Psoas muscle (tissue), 8 donors: ENCODE measurements around the gene TSC2. TPM values are rescaled to one million over a fixed set of nuclear protein-coding genes. Genes with fewer than 3 reads are reported as not detected.
A peak's percentile ranks its signal among the peaks of the same experiment; 100 is the strongest.

Experiments
- ATAC-seq, 4 donors: fragments of 200-7000 bp; cut with Tn5 transposase; one replicate each; pipeline ENCODE4 v1.9.1; 2020; ENCODE audit warnings: moderate library complexity in 3 of 4, mild to moderate bottlenecking in 2 of 4
- DNase-seq, 2 donors: peaks; one replicate each; pipeline ENCODE4 v3.0.0-alpha.2; 2020
- H3K27ac ChIP-seq: fragments of 200-600 bp; one replicate; pipeline ENCODE4 v1.8.0; 2022
- H3K27me3 ChIP-seq, 3 donors: fragments of 200-600 bp in 1 of 3; one replicate each; pipeline versions ENCODE4 v1.6.1 to v1.8.0; 2013 to 2022; ENCODE audit warnings: low read length in 2 of 3, mild to moderate bottlenecking in 2 of 3, moderate library complexity in 1 of 3; ENCODE audit not compliant: insufficient read depth in 3 of 3
- H3K36me3 ChIP-seq, 2 donors: fragments of 200-600 bp in 1 of 2; one replicate each; pipeline versions ENCODE4 v1.6.1 to v1.8.0; 2013 to 2022; ENCODE audit warnings: low read depth in 1 of 2, mild to moderate bottlenecking in 1 of 2, moderate library complexity in 1 of 2; ENCODE audit not compliant: insufficient read depth in 1 of 2
- H3K4me1 ChIP-seq: fragments of 200-600 bp; one replicate; pipeline ENCODE4 v1.8.0; 2022
- H3K4me3 ChIP-seq: fragments of 200-600 bp; one replicate; pipeline ENCODE4 v1.8.0; 2022; ENCODE audit warnings: mild to moderate bottlenecking
- H3K9me3 ChIP-seq: fragments of 200-600 bp; one replicate; pipeline ENCODE4 v1.8.0; 2022
- CTCF ChIP-seq: fragments of 200-600 bp; IDR thresholded peaks from one replicate; pipeline ENCODE4 v1.8.0; 2022; ENCODE audit warnings: antibody characterized with exemption
- WGBS, 3 donors: extraction: QIAGEN DNeasy Blood & Tissue Kit; methylation state at CpG; one replicate each; pipeline versions ENCODE4 v1.1.6 to v1.1.7; 2013; 5-methylcytosine and 5-hydroxymethylcytosine counted together
- intact Hi-C, 2 donors: fragments of 100-400 bp; cut with DNase I; formaldehyde crosslinking; loops; one replicate each; pipeline versions ENCODE4 v1.11.0 to v1.14.2; 2022
- polyA plus RNA-seq, 3 donors: library from polyadenylated mRNA; stranded (reverse); fragments of 200-250 nt; gene quantifications; one replicate each; pipeline ENCODE4 v1.2.3, GENCODE V29; 2013
- total RNA-seq, 4 donors: library from RNA; stranded (reverse); fragmentation: NEBNext Ultra II Directional in 2 of 4; extraction: Animal tissue kit (Norgen Biotek cat#: 25700) in 2 of 4; gene quantifications; one replicate each; pipeline versions ENCODE4 v1.2.1 to v1.2.4, GENCODE V29; 2021 to 2023
- donor health status: healthy with polysubstance abuse.
- donor health status: DM: no; HTN: no; CAD: no; lungs with moderate emphysema.
- donor health status: Bipolar disorder and iron deficiency.
- donor health status: healthy.
- donor health status: DM: yes; HTN: yes; CAD: no.
- donor health status: DM: no; HTN: no; CAD: no.
- donor health status: DM: no; HTN: no; CAD: no.
- donor health status: DM: yes; HTN: yes; CAD: no.

TSC2 gene
- total and polyA plus RNA-seq, 7 donors, result 27.8 to 89.9 (median 60.8) TPM

DNA sequence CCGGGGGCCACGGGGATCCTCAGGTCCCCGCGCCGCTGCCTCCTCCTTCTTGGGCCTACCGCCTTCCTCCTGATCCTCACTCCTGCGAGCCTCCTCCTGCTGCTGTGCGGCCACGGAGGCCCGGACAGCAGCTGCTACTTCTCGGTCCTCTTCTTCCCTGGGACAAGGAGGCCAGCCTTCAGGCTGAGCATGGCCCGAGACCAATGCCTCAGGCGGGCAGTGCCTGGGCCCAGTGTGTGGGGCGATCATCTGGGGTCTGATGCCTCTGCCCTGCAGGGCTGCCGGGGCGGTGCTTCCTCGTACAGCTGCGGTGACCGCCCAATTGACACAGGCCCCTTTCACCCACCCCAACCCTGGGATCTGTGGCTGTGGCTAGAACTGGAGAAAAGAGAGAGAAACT, 46.8 kb upstream of the TSC2 start:
- Histone ChIP-seq H3K9me3 (no peaks in the 10 kb centered on the region), H3K36me3 (peaks cover 8 to 63% of the 10 kb centered on the region in 2 donors), H3K27ac (no peak overlapping the region), H3K27me3 (no peaks in the 10 kb centered on the region), H3K4me1 (peaks cover 46% of the 10 kb centered on the region), H3K4me3 (no peak overlapping the region)
- no peak for DNase-seq
- no peak for ATAC-seq
- WGBS, 3 donors, result 93 to 95% (median 95%) methylated on average over 17 to 19 of the region's 19 CpGs
- no peak for TF ChIP-seq CTCF
- intact Hi-C loops, result no loop called here

- DNase-seq, result peak in 1 of 2 donors; percentile 52
- no peak for ATAC-seq
- Histone ChIP-seq H3K9me3 (no peaks in the 10 kb centered on the region), H3K4me3 (no peak overlapping the region), H3K36me3 (peaks cover 8 to 62% of the 10 kb centered on the region in 2 donors), H3K4me1 (peaks cover 49% of the 10 kb centered on the region), H3K27me3 (no peaks in the 10 kb centered on the region), H3K27ac (no peak overlapping the region)
- intact Hi-C loops, result no loop called here
- TF ChIP-seq CTCF, result no peak
- 92 to 95% (median 93%) methylated on average over 51 to 53 of the region's 53 CpGs for WGBS, 3 donors
Measured at GRCh38 chr16:2001456-2002355, 46.1 kb upstream of the TSC2 start.

DNA sequence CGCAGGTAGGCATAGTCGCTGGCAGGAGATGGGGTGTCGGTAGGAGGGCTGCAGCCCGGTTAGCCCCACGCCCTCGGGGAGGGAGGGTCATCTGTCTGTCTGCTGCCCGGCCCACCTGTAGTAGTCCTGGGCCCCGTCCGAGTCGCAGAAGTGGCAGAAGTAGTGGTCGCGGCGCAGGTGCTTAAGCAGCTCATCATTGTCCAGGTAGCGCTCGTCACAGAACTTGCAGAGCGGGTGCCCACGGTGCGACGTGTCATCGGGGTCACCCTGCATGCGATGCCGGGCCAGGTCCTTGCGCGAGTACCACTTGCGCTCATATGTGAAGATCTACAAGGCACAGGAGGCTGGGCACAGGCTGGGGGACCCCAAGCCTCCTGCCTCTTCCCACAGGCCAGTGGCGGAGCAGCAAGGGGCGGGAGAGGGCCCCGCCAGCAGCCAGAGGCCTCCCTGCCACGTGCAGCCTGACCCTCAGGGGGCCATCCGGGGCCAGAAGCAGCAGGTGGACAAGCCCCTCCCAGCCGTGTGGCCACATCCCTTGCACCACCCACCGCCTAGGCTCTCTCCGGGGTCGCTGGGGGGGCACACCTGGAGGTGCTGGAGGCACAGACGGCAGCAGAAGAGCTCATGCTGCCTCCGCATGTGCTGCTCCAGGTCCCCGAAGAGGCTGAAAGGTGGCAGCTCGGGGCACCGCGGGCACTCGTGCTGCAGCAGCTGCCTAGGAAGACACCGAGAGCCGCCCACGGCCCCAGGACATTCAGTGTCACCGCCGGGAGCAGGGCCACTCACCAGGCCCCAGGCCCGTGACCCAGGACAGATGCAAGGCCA, 45.2 kb upstream of the TSC2 start:
- intact Hi-C loops, result no loop called here
- H3K9me3 ChIP-seq, result no peaks in the 10 kb centered on the region
- ATAC-seq (no peak), DNase-seq (peak in 1 of 2 donors; percentile 54)
- no peak for TF ChIP-seq CTCF
- H3K4me3 ChIP-seq, result no peak overlapping the region
- no peaks in the 10 kb centered on the region for H3K27me3 ChIP-seq
- peaks cover 51% of the 10 kb centered on the region for H3K4me1 ChIP-seq
- peaks cover 5 to 62% of the 10 kb centered on the region in 2 donors for H3K36me3 ChIP-seq
- 77 to 82% (median 80%) methylated on average over 46 to 47 of the region's 47 CpGs for WGBS, 3 donors
- H3K27ac ChIP-seq, result no peak overlapping the region

DNA sequence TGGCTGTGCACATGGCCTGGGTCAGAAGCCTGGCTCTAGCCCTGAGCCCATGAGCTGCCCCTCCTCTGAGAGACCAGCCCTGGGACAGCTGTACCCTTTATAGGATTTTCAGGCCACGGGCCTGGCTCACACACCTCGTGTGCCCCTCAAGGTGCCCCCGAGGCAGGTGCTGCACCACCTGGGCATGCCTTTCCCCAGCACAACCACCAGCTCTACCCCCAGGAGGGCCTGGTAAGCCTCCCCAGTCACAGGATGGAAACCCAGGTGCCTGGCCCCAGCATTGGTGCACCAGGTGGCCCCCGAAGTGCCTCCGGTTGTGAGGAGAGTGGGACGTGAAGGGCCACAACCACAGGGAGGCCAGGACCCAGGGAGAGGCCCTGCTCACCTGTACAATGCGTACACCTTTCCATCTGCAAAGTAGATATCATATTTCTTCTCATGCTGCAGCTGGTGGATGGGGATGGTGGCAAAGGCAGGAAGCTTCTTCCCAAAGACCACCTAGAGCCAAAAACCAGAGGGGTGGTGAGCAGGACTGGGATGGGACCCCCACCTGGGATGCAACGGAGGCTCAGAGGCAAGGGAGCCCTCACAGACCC, 44.5 kb upstream of the TSC2 start:
- no peaks in the 10 kb centered on the region for H3K27me3 ChIP-seq
- peak overlapping the region; percentile 41 for H3K4me3 ChIP-seq
- 58 to 65% (median 62%) methylated on average over 8 of the region's 8 CpGs for WGBS, 3 donors
- peaks cover 51% of the 10 kb centered on the region for H3K4me1 ChIP-seq
- no peak for TF ChIP-seq CTCF
- no peak overlapping the region for H3K27ac ChIP-seq
- peak in 1 of 2 donors; percentile 56 for DNase-seq
- ATAC-seq, result no peak
- intact Hi-C loops, result no loop called here
- peaks cover 5 to 65% of the 10 kb centered on the region in 2 donors for H3K36me3 ChIP-seq
- H3K9me3 ChIP-seq, result no peaks in the 10 kb centered on the region
